ENCODE results near the gene PREX1.

Gene PREX1

DNA sequence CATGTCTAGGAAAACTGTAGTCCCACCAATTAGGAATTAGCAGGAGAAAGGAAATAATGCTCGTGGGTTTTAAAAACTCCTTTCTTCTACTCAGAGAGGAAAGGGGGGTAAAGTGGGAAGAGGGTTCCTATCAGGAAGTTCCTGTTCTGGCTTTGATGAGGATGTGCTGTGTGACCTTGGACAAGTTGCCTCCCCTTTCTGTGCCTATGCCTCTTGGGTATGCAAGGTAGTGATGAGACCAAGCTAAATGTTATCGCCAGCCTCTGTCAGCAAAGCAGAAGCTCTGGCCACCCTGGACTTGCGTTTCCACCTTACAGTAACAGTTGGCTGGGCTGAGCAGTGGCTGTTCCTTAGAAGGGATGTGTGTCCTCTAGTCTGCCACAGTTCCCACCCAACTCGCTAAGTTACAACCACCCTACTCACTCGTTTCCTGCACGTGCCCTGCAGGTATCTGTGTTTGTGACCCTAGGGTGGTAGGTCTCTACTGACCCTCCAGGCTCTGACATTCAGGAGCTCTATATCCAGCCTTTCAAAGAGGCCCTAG, 110.0 kb downstream of the PREX1 start:
- TF ChIP-seq, protein P1, sequence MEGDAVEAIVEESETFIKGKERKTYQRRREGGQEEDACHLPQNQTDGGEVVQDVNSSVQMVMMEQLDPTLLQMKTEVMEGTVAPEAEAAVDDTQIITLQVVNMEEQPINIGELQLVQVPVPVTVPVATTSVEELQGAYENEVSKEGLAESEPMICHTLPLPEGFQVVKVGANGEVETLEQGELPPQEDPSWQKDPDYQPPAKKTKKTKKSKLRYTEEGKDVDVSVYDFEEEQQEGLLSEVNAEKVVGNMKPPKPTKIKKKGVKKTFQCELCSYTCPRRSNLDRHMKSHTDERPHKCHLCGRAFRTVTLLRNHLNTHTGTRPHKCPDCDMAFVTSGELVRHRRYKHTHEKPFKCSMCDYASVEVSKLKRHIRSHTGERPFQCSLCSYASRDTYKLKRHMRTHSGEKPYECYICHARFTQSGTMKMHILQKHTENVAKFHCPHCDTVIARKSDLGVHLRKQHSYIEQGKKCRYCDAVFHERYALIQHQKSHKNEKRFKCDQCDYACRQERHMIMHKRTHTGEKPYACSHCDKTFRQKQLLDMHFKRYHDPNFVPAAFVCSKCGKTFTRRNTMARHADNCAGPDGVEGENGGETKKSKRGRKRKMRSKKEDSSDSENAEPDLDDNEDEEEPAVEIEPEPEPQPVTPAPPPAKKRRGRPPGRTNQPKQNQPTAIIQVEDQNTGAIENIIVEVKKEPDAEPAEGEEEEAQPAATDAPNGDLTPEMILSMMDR (IDR thresholded peaks at IDR 0.05; ENCODE audit: borderline replicate concordance, insufficient read depth, low read depth, low read length): no peak
- no peak overlapping the region for H3K4me3 ChIP-seq (ENCODE audit: low read depth, low read length)

DNA sequence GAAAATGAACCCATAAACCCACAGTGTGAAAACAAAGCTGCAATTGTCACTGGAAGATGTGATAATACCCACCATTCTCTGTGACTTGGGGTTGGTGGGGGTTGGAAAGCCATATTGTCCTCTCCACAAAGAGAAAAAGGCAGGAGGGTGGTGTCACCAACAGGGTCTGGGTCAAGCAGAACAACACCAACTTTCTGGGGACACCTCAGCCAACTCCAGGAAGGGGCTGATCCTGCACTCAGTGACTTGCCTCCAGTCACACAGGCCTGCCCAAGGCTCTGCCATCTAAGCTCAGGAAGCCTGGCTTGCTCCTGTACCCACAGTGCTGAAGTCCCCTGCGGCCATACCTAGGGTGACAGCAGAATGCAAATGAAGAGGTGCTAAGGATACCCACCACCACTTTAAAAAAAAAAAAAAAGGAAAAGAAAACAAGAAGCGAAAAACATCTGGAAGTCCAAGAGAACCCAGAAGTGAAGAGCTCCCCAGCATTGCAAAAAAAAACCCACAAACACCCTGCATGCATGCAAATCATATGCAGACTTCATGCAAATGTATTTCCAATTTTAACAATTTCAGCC, 110.6 kb downstream of the PREX1 start:
- TF ChIP-seq, protein P1 (IDR thresholded peaks at IDR 0.05; ENCODE audit: borderline replicate concordance, insufficient read depth, low read depth, low read length): no peak
- no peak overlapping the region for H3K4me3 ChIP-seq (ENCODE audit: low read depth, low read length)

DNA sequence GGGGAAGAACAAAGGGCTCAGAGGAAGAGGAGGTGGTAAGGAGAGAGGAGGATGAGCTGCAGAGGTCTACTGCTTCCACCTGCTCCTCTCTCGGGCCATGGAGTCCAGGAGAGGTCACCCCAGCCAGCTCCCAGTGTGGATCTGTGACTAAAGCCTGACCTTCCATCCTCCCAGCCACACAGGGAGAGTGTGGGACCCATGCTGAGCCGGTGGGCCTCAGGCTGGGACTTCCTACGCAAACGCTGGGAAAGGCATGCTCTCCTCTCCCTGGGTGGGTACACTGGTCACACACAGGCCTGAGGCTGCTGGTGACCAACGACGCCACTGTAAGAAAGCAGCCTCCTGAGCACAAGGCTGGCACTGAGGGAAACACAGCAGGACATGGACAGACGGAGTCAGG, 111.3 kb downstream of the PREX1 start:
- no peak overlapping the region for H3K4me3 ChIP-seq (ENCODE audit: low read depth, low read length)
- TF ChIP-seq, protein P1 (IDR thresholded peaks at IDR 0.05; ENCODE audit: borderline replicate concordance, insufficient read depth, low read depth, low read length): no peak

DNA sequence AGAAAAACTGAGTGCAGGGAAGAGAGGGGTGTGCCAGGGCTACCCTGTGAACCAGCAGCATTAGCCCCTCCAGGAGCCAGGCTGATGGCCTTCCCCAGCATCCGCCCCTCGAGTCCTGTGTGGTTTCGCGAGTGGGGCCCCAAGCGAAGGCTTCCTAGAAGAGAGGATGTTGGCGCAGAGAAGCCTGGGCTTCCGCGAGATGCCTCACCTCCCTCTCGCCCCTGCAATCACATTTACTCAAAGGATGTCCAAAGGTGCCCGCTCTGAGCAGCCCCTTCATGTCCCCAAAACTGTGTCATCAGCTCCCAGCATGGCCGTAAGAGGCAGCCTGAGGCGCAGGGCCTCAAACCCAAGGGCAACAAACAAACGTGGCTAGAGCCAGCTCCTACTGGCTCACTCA, 111.7 kb downstream of the PREX1 start:
- H3K4me3 ChIP-seq (ENCODE audit: low read depth, low read length): no peak overlapping the region
- TF ChIP-seq, protein P1 (IDR thresholded peaks at IDR 0.05; ENCODE audit: borderline replicate concordance, insufficient read depth, low read depth, low read length): no peak

DNA sequence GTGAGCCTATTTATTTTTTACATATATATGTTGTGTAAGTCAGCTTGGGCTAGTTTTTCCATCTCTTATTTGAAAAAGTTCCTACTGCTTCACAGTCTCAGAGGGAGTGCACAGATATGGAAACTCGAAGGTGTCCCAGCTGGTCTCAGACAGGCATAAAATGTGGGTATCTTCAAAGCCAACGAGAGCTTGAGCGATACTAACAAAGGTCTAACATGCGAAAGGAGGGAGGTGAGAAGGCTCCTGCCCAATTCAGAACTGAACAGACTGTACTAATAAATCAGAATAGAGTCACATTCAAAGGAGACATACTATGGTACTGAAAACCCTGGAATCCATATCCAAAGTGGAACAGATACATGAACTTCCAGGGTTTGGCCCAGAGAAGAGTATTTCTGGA, 113.0 kb downstream of the PREX1 start:
- H3K4me3 ChIP-seq (ENCODE audit: low read depth, low read length): no peak overlapping the region
- TF ChIP-seq, protein P1 (IDR thresholded peaks at IDR 0.05; ENCODE audit: borderline replicate concordance, insufficient read depth, low read depth, low read length): no peak

DNA sequence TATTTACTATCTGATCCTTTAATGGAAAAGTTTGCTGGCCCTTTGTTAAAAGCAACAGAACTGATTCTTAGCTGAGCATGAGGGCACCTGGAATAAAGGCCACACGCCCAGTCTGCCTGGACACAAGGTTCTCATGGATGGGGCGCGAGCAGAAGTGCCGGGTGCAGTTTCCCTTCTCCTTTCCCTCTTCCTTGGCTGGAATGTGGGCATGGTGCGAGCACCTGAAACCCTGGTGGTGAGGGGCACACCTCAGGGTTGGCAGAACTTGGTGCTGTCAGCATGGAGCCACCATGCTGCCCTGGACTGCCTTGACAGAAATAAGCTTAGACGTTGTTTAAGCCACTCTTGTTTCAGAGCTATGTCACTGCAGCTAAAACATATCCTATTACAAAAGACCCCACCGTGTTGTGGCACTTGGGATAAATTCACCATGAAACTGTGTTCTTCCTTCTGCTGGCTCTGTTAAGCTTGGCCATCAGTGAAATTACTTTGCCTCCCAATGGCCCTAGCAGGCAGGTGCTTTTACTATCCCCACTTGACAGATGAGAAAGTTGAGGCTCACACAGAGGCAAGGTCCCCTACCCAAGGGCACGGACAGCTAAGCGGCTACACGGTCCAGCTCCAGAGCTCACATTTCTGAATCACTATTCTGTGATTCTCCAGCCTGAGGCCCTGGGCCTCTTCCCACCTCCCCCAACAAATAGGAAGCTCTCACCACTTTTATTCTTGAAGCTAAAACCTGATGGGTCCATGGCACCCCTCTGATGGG, 115.9 kb downstream of the PREX1 start:
- TF ChIP-seq, protein P1 (IDR thresholded peaks at IDR 0.05; ENCODE audit: borderline replicate concordance, insufficient read depth, low read depth, low read length): no peak
- no peak overlapping the region for H3K4me3 ChIP-seq (ENCODE audit: low read depth, low read length)

DNA sequence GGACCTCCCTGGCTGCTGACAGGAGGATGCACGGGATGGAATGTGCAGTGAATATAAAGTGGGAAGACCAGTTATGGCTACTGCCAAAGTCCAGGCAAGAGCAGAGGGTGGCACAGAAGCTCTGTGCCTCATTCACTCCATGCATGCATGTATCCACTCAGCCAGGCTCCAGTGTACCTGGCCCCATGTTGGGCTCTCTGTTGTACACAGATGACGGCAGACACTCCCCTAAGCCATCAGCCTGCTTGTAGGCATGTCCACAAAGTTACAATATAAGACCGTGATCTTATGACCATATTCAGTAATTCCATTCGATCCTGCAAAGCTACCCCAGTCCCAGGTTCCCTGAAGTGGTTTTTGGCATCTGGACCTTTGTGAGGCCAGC, 116.8 kb downstream of the PREX1 start:
- TF ChIP-seq, protein P1 (IDR thresholded peaks at IDR 0.05; ENCODE audit: borderline replicate concordance, insufficient read depth, low read depth, low read length): no peak
- H3K4me3 ChIP-seq (ENCODE audit: low read depth, low read length): no peak overlapping the region
